Endothelial cell of umbilical vein (primary cell): ENCODE results near the gene MAF. TPM values are rescaled to one million over a fixed set of nuclear protein-coding genes. Genes with fewer than 3 reads are reported as not detected.

ENCODE experiments used
- BruUV-seq: library from RNA; stranded (reverse); fragments of 400-500 nt; replicated peaks from 2 replicates; lab custom pipeline; 2021; lab: Mats Ljungman, UMichigan
- CTCF ChIA-PET: fragments of 300-600, 350-600 bp; sonication (Branson Sonifier 250); formaldehyde crosslinking; loops from one replicate; lab custom pipeline; 2021; ENCODE audit warnings: antibody characterized with exemption, inconsistent platforms; lab: Charles Lee
- POLR2A ChIA-PET: fragments of 300-600, 350-600 bp; sonication (Branson Sonifier 250); formaldehyde crosslinking; loops from one replicate; lab custom pipeline; 2021; ENCODE audit warnings: antibody characterized with exemption, inconsistent platforms; lab: Charles Lee
- DNase-seq: peaks from one replicate; pipeline ENCODE4 v3.0.0-alpha.2; 2011; ENCODE audit warnings: low read depth, low spot score
- FAIRE-seq: peaks from 2 replicates; lab custom pipeline; 2011; peaks lifted over from hg19 to GRCh38; lab: Jason Lieb, UNC
- H2AFZ ChIP-seq: 2 replicates; pipeline ENCODE4 v1.6.0; 2012; ENCODE audit warnings: low read depth, low read length, control low read depth, inconsistent platforms
- H3K27ac ChIP-seq: 2 replicates; pipeline ENCODE4 v1.5.1; 2011; ENCODE audit warnings: low read depth, mild to moderate bottlenecking, control low read depth, low read length, moderate library complexity; ENCODE audit not compliant: insufficient read depth
- H3K27me3 ChIP-seq, 2 experiments: 2 replicates each; pipeline versions ENCODE4 v1.6.0 to v1.6.1; 2011; ENCODE audit warnings: low read length in 2 of 2, mixed read lengths in 1 of 2; ENCODE audit not compliant: control insufficient read depth in 2 of 2, insufficient read depth in 2 of 2
- H3K36me3 ChIP-seq, 2 experiments: 2 replicates in 1 of 2; 3 replicates in 1 of 2; pipeline ENCODE4 v1.5.1; 2011; ENCODE audit warnings: low read length in 2 of 2, mild to moderate bottlenecking in 1 of 2, moderate library complexity in 1 of 2; ENCODE audit not compliant: control insufficient read depth in 2 of 2, insufficient read depth in 2 of 2; ENCODE audit errors: extremely low read depth in 1 of 2
- H3K4me1 ChIP-seq: 3 replicates; pipeline ENCODE4 v1.5.1; 2011; ENCODE audit warnings: mild to moderate bottlenecking, low read length; ENCODE audit not compliant: control insufficient read depth, insufficient read depth; ENCODE audit errors: extremely low read depth
- H3K4me2 ChIP-seq: 2 replicates; pipeline ENCODE4 v1.6.1; 2011; ENCODE audit warnings: low read length, control low read depth, mixed read lengths; ENCODE audit not compliant: insufficient read depth
- H3K4me3 ChIP-seq, 3 experiments: fragments of 200-600 bp in 1 of 3; sonication (generic), shearing (Covaris generic) in 1 of 3; replicated peaks in 1 of 3; 2 replicates each; pipeline ENCODE4 v1.5.1; 2011 to 2016; ENCODE audit warnings: control low read depth in 3 of 3, low read length in 3 of 3, mild to moderate bottlenecking in 2 of 3, inconsistent platforms in 1 of 3, low read depth in 1 of 3, moderate library complexity in 1 of 3; ENCODE audit not compliant: insufficient read depth in 1 of 3
- H3K79me2 ChIP-seq: 2 replicates; pipeline ENCODE4 v1.6.0; 2012; ENCODE audit warnings: low read length, inconsistent platforms; ENCODE audit not compliant: control insufficient read depth, insufficient read depth
- H3K9ac ChIP-seq: replicated peaks from 2 replicates; pipeline ENCODE3; 2011; ENCODE audit warnings: low read length, control low read depth; ENCODE audit not compliant: insufficient read depth; ENCODE audit errors: extremely low read depth
- H3K9me1 ChIP-seq: replicated peaks from 3 replicates; pipeline ENCODE4 v1.6.0; 2011; ENCODE audit warnings: mild to moderate bottlenecking, low read length; ENCODE audit not compliant: control insufficient read depth, insufficient read depth; ENCODE audit errors: extremely low read depth
- H3K9me3 ChIP-seq: replicated peaks from 2 replicates; pipeline ENCODE4 v1.5.1; 2012; ENCODE audit warnings: low read length, inconsistent platforms; ENCODE audit not compliant: control insufficient read depth, insufficient read depth
- H4K20me1 ChIP-seq: replicated peaks from 2 replicates; pipeline ENCODE3; 2011; ENCODE audit warnings: mild to moderate bottlenecking, low read length; ENCODE audit not compliant: control insufficient read depth, insufficient read depth; ENCODE audit errors: extremely low read depth
- EZH2 ChIP-seq: IDR thresholded peaks from 2 replicates; pipeline ENCODE4 v1.6.1; 2012; ENCODE audit warnings: borderline replicate concordance, low read depth, mild to moderate bottlenecking, moderate library complexity, low read length, inconsistent platforms; ENCODE audit not compliant: severe bottlenecking
- FOS ChIP-seq: IDR thresholded peaks from 2 replicates; pipeline ENCODE4 v1.6.1; 2011; ENCODE audit warnings: mild to moderate bottlenecking, low read length, moderate library complexity, borderline replicate concordance; ENCODE audit not compliant: insufficient read depth
- GATA2 ChIP-seq: IDR thresholded peaks from 2 replicates; pipeline ENCODE4 v1.7.0; 2011; ENCODE audit warnings: low read depth, mild to moderate bottlenecking, moderate library complexity, mixed read lengths, low read length; ENCODE audit not compliant: insufficient read length, insufficient read depth
- JUN ChIP-seq: IDR thresholded peaks from 2 replicates; pipeline ENCODE4 v1.6.1; 2011; ENCODE audit warnings: borderline replicate concordance, low read depth; ENCODE audit not compliant: insufficient read length, insufficient read depth
- MYC ChIP-seq: IDR thresholded peaks from one replicate; pipeline ENCODE4 v1.6.1; 2011; ENCODE audit warnings: mild to moderate bottlenecking, low read depth, low read length
- POLR2A ChIP-seq: IDR thresholded peaks from 2 replicates; pipeline ENCODE4 v1.6.1; 2012; ENCODE audit warnings: low read depth, mild to moderate bottlenecking, control low read depth, low read length
- POLR2AphosphoS5 ChIP-seq: IDR thresholded peaks from 2 replicates; pipeline ENCODE4 v1.6.1; 2012; ENCODE audit warnings: low read depth, mild to moderate bottlenecking, control low read depth, low read length, moderate library complexity; ENCODE audit not compliant: insufficient read depth
- dilution Hi-C: fragments of 300-500 bp; cut with MboI; formaldehyde crosslinking; loops from one replicate; pipeline ENCODE4 v1.15.0; 2019; ENCODE audit warnings: low sequenced_read_pairs; ENCODE audit not compliant: extremely low pct_ligation_motif_present
- intact Hi-C: fragments of 100-400 bp; cut with micrococcal nuclease; formaldehyde crosslinking; loops from one replicate; pipeline ENCODE4 v1.10.0; 2022
- polyA plus RNA-seq, 4 experiments: library from polyadenylated mRNA; depleted of rRNA in 3 of 4; stranded (reverse) in 3 of 4; unstranded in 1 of 4; fragments of >200 nt; gene quantifications; 2 replicates each; pipeline versions ENCODE4 v1.2.1 to v1.2.3, GENCODE V29; 2011 to 2012; ENCODE audit warnings: missing spikeins in 1 of 4
- total RNA-seq: library from RNA; stranded (reverse); gene quantifications from 2 replicates; pipeline ENCODE4 v1.2.3, GENCODE V29; 2021
- TF ChIP-seq, protein P1 (sequence below), 2 donors: IDR thresholded peaks; 1 replicate in 1 of 2; 2 replicates in 1 of 2; pipeline ENCODE4 v1.5.1; 2011; ENCODE audit warnings: low read length in 2 of 2, mild to moderate bottlenecking in 2 of 2, moderate library complexity in 2 of 2, control low read depth in 1 of 2, inconsistent platforms in 1 of 2, low read depth in 1 of 2; ENCODE audit not compliant: insufficient read depth in 1 of 2; ENCODE audit errors: extremely low read depth in 1 of 2
- TF ChIP-seq, protein P2 (sequence below): IDR thresholded peaks from 2 replicates; pipeline ENCODE4 v1.6.1; 2011; ENCODE audit not compliant: insufficient read depth, insufficient read length

The MAF gene
- total and polyA plus RNA-seq, 2 donors (not counting 3 experiments of a cell fraction or from before 2014, with no cell fraction given): 0.04 to 0.33 TPM

DNA sequence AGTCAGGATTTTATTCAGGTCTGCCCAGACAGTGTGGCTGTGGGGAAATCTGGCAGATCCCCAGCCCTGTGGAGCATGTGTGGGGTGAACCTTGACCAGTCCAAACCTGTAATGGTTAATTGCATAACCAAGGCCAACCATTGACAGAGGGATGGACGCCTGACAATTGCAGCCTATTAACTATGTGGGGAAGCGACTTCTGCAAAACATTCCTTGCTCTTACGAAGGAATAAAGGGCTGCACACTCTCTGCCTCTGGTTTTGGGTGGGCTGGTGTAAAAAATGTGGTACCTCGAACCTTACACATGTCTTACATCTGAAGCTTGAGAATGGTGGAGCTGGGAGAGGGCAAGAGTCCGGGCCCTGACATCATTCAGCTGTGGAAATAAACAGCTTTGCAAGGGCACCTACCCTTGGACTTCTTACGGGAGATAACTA is 35.8 kb downstream of the MAF start:
- no peaks in the 10 kb centered on the region for H3K36me3 ChIP-seq
- no peaks in the 10 kb centered on the region for H3K4me1 ChIP-seq
- no peaks in the 10 kb centered on the region for H4K20me1 ChIP-seq
- H3K9me1 ChIP-seq: no peaks in the 10 kb centered on the region
- H3K4me3 ChIP-seq: no peak overlapping the region
- TF ChIP-seq MYC (no peak), FOS (no peak), POLR2A (no peak), EZH2 (no peak), POLR2AphosphoS5 (no peak), GATA2 (no peak), JUN (no peak)
- TF ChIP-seq, protein P1, sequence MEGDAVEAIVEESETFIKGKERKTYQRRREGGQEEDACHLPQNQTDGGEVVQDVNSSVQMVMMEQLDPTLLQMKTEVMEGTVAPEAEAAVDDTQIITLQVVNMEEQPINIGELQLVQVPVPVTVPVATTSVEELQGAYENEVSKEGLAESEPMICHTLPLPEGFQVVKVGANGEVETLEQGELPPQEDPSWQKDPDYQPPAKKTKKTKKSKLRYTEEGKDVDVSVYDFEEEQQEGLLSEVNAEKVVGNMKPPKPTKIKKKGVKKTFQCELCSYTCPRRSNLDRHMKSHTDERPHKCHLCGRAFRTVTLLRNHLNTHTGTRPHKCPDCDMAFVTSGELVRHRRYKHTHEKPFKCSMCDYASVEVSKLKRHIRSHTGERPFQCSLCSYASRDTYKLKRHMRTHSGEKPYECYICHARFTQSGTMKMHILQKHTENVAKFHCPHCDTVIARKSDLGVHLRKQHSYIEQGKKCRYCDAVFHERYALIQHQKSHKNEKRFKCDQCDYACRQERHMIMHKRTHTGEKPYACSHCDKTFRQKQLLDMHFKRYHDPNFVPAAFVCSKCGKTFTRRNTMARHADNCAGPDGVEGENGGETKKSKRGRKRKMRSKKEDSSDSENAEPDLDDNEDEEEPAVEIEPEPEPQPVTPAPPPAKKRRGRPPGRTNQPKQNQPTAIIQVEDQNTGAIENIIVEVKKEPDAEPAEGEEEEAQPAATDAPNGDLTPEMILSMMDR (IDR thresholded peaks at IDR 0.05; ENCODE audit: extremely low read depth in 1 of 2, insufficient read depth in 1 of 2, low read depth in 1 of 2, low read length in 2 of 2): no peak
- TF ChIP-seq, protein P2, sequence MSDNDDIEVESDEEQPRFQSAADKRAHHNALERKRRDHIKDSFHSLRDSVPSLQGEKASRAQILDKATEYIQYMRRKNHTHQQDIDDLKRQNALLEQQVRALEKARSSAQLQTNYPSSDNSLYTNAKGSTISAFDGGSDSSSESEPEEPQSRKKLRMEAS: no peak
- ChIA-PET POLR2A (no interaction called here), CTCF (no interaction called here)
- H3K9ac ChIP-seq: no peak overlapping the region
- dilution Hi-C loops (no loop called here), intact Hi-C loops (no loop called here)
- H3K9me3 ChIP-seq: peaks cover 3% of the 10 kb centered on the region
- H3K4me2 ChIP-seq: no peak overlapping the region
- FAIRE-seq (no peak), DNase-seq (no peak)
- H3K27me3 ChIP-seq: no peaks in the 10 kb centered on the region
- BruUV-seq: no TSS peak
- no peak overlapping the region for H3K27ac ChIP-seq
- no peak overlapping the region for H2AFZ ChIP-seq
- H3K79me2 ChIP-seq: no peaks in the 10 kb centered on the region
